Activated CD8-positive, alpha-beta T cell treated with anti-CD3 and anti-CD28 coated beads for 36 hours (primary cell): ENCODE data around the gene EXOC3. TPM values are rescaled to one million over a fixed set of nuclear protein-coding genes. Genes with fewer than 3 reads are reported as not detected.

Source experiments
- ATAC-seq: fragments of 200-7000 bp; cut with Tn5 transposase; one replicate; pipeline ENCODE4 v1.10.0; 2021; ENCODE audit warnings: mild to moderate bottlenecking, moderate library complexity
- CTCF ChIA-PET: fragments of 350-600 bp; sonication (Branson Sonifier 250); formaldehyde crosslinking; loops from one replicate; lab custom pipeline; 2021; ENCODE audit warnings: antibody characterized with exemption; lab: Charles Lee
- POLR2A ChIA-PET: fragments of 350-600 bp; sonication (Branson Sonifier 250); formaldehyde crosslinking; loops from one replicate; lab custom pipeline; 2021; ENCODE audit warnings: antibody characterized with exemption; lab: Charles Lee
- DNase-seq: peaks from one replicate; pipeline ENCODE4 v3.0.0-alpha.2; 2020
- H3K27ac Mint-ChIP-seq: one replicate; pipeline ENCODE4 v1.8.0; 2021; ENCODE audit warnings: mild to moderate bottlenecking, mixed read lengths
- H3K27me3 Mint-ChIP-seq: one replicate; pipeline ENCODE4 v1.8.0; 2021; ENCODE audit warnings: mixed read lengths
- H3K36me3 Mint-ChIP-seq: one replicate; pipeline ENCODE4 v1.8.0; 2021; ENCODE audit warnings: low read depth, mixed read lengths
- H3K4me1 Mint-ChIP-seq: one replicate; pipeline ENCODE4 v1.8.0; 2021; ENCODE audit warnings: low read depth, mixed read lengths
- H3K4me3 Mint-ChIP-seq: one replicate; pipeline ENCODE4 v1.8.0; 2021; ENCODE audit warnings: mild to moderate bottlenecking, moderate library complexity, mixed read lengths
- H3K9me3 Mint-ChIP-seq: one replicate; pipeline ENCODE4 v1.8.0; 2021; ENCODE audit warnings: mixed read lengths
- CTCF ChIP-seq: fragments of 200-600 bp; IDR thresholded peaks from one replicate; pipeline ENCODE4 v1.8.0; 2022; ENCODE audit warnings: antibody characterized with exemption, mild to moderate bottlenecking
- intact Hi-C: fragments of 100-400 bp; cut with micrococcal nuclease; formaldehyde crosslinking; loops from one replicate; pipeline ENCODE4 v1.10.0; 2022
- total RNA-seq, 2 experiments: library from RNA; stranded (reverse); gene quantifications; one replicate each; pipeline ENCODE4 v1.2.3, GENCODE V29; 2021

The EXOC3 gene
- total RNA-seq, 2 experiments from 2014 or later = 65.9 to 67.6 TPM

- DNase-seq (no peak), ATAC-seq (no peak)
- H3K27ac Mint-ChIP-seq = no peak overlapping the region
- ChIA-PET POLR2A (no interaction called here), CTCF (interaction anchor here (1.5 to 2.2 kb wide), 2 partner anchors 9 to 120 kb away, joined by 8 to 9 read pairs; no protein-coding TSS in a partner anchor)
- intact Hi-C loops = no loop called here
- TF ChIP-seq CTCF = no peak
- H3K27me3 Mint-ChIP-seq = no peaks in the 10 kb centered on the region
- no peaks in the 10 kb centered on the region for H3K9me3 Mint-ChIP-seq
- peaks cover 8% of the 10 kb centered on the region for H3K36me3 Mint-ChIP-seq
- no peak overlapping the region for H3K4me3 Mint-ChIP-seq
- H3K4me1 Mint-ChIP-seq = peaks cover 14% of the 10 kb centered on the region
Measured at GRCh38 chr5:437281-437771, 5.7 kb upstream of the EXOC3 start.

GRCh38 chr5:438481-438981, 4.4 kb upstream of the EXOC3 start:
- H3K9me3 Mint-ChIP-seq = no peaks in the 10 kb centered on the region
- ChIA-PET CTCF (interaction anchor here (2.2 kb wide), 1 partner anchor 121 kb away, joined by 8 read pairs; no protein-coding TSS in a partner anchor), POLR2A (interaction anchor here (0.7 kb wide), 1 partner anchor 66 kb away, joined by 3 read pairs; no protein-coding TSS in a partner anchor)
- ATAC-seq = no peak
- no peak overlapping the region for H3K27ac Mint-ChIP-seq
- no peaks in the 10 kb centered on the region for H3K27me3 Mint-ChIP-seq
- TF ChIP-seq CTCF = no peak
- peaks cover 7% of the 10 kb centered on the region for H3K36me3 Mint-ChIP-seq
- DNase-seq = no peak
- H3K4me3 Mint-ChIP-seq = no peak overlapping the region
- H3K4me1 Mint-ChIP-seq = peaks cover 16% of the 10 kb centered on the region
- intact Hi-C loops = no loop called here

- DNase-seq = no peak
- POLR2A ChIA-PET = interaction anchor here (0.7 to 1.1 kb wide), 3 partner anchors 19 to 66 kb away, joined by 3 read pairs; no protein-coding TSS in a partner anchor
- no peak for ATAC-seq
- Mint-ChIP-seq H3K27ac (no peak overlapping the region), H3K36me3 (peaks cover 7% of the 10 kb centered on the region), H3K4me1 (peaks cover 19% of the 10 kb centered on the region), H3K4me3 (no peak overlapping the region), H3K9me3 (no peaks in the 10 kb centered on the region), H3K27me3 (no peaks in the 10 kb centered on the region)
- TF ChIP-seq CTCF = no peak
- CTCF ChIA-PET = interaction anchor here (0.7 kb wide), 1 partner anchor 12 kb away, joined by 3 read pairs; no protein-coding TSS in a partner anchor
- intact Hi-C loops = no loop called here
Measured at GRCh38 chr5:439181-439580, 3.8 kb upstream of the EXOC3 start.

GRCh38 chr5:439636-440035, 3.3 kb upstream of the EXOC3 start:
- Mint-ChIP-seq H3K4me1 (peaks cover 24% of the 10 kb centered on the region), H3K27ac (no peak overlapping the region), H3K36me3 (peaks cover 7% of the 10 kb centered on the region), H3K9me3 (no peaks in the 10 kb centered on the region), H3K4me3 (no peak overlapping the region), H3K27me3 (no peaks in the 10 kb centered on the region)
- DNase-seq (no peak), ATAC-seq (no peak)
- ChIA-PET POLR2A (interaction anchor here (1.1 kb wide), 2 partner anchors 19 to 34 kb away, joined by 3 read pairs; no protein-coding TSS in a partner anchor), CTCF (interaction anchor here (0.7 kb wide), 1 partner anchor 12 kb away, joined by 3 read pairs; no protein-coding TSS in a partner anchor)
- no peak for TF ChIP-seq CTCF
- intact Hi-C loops = no loop called here
